Neutrophil (primary cell): Measurements from ENCODE around the gene PID1.

Experiments
- H3K27ac ChIP-seq: fragments of 200-600 bp; sonication (generic); 2 replicates; pipeline ENCODE4 v1.5.1; 2016; ENCODE audit warnings: mild to moderate bottlenecking, moderate library complexity
- H3K27me3 ChIP-seq: fragments of 200-600 bp; sonication (generic); 2 replicates; pipeline ENCODE4 v1.6.0; 2016; ENCODE audit warnings: mild to moderate bottlenecking
- H3K36me3 ChIP-seq: fragments of 200-600 bp; sonication (generic); 2 replicates; pipeline ENCODE4 v1.5.1; 2017
- H3K4me1 ChIP-seq, 2 experiments: fragments of 200-600 bp in 1 of 2; sonication (generic) in 1 of 2; 1 replicate in 1 of 2; 2 replicates in 1 of 2; pipeline versions ENCODE4 v1.5.1 to v1.6.1; 2013 to 2016; ENCODE audit warnings: low read depth in 1 of 2, low read length in 1 of 2, mild to moderate bottlenecking in 1 of 2, moderate library complexity in 1 of 2; ENCODE audit not compliant: control insufficient read depth in 1 of 2, insufficient read depth in 1 of 2
- H3K4me3 ChIP-seq, 2 experiments: fragments of 200-600 bp in 1 of 2; sonication (generic) in 1 of 2; 1 replicate in 1 of 2; 2 replicates in 1 of 2; pipeline ENCODE4 v1.5.1; 2013 to 2016; ENCODE audit warnings: low read depth in 1 of 2, low read length in 1 of 2, mild to moderate bottlenecking in 1 of 2, moderate library complexity in 1 of 2
- H3K9me3 ChIP-seq: fragments of 200-600 bp; sonication (generic); 2 replicates; pipeline ENCODE4 v1.5.1; 2016
- CTCF ChIP-seq: fragments of 200-600 bp; sonication (generic); IDR thresholded peaks from 2 replicates; pipeline ENCODE4 v1.5.1; 2016; ENCODE audit warnings: antibody characterized with exemption

The PID1 gene

GRCh38 chr2:229230911-229231310 lies 40.2 kb downstream of the PID1 start:
- Histone ChIP-seq H3K27ac (no peak overlapping the region), H3K4me1 (no peaks in the 10 kb centered on the region), H3K9me3 (no peaks in the 10 kb centered on the region), H3K4me3 (no peak overlapping the region), H3K36me3 (no peaks in the 10 kb centered on the region), H3K27me3 (no peaks in the 10 kb centered on the region)
- TF ChIP-seq CTCF: no peak

GRCh38 chr2:229230256-229230655 lies 40.8 kb downstream of the PID1 start:
- Histone ChIP-seq H3K36me3 (no peaks in the 10 kb centered on the region), H3K4me1 (no peaks in the 10 kb centered on the region), H3K27ac (no peak overlapping the region), H3K4me3 (no peak overlapping the region), H3K9me3 (no peaks in the 10 kb centered on the region), H3K27me3 (no peaks in the 10 kb centered on the region)
- TF ChIP-seq CTCF: no peak

- no peak for TF ChIP-seq CTCF
Measured at GRCh38 chr2:229226382-229226781, 44.7 kb downstream of the PID1 start.

GRCh38 chr2:229223107-229223506 lies 48.0 kb downstream of the PID1 start:
- no peaks in the 10 kb centered on the region for H3K27me3 ChIP-seq
- TF ChIP-seq CTCF: no peak
- H3K4me3 ChIP-seq: no peak overlapping the region
- no peaks in the 10 kb centered on the region for H3K4me1 ChIP-seq
- H3K9me3 ChIP-seq: no peaks in the 10 kb centered on the region
- H3K27ac ChIP-seq: no peak overlapping the region
- no peaks in the 10 kb centered on the region for H3K36me3 ChIP-seq

More at GRCh38 chr2:229226382-229226781, 44.7 kb downstream of the PID1 start:
- no peak overlapping the region for H3K4me3 ChIP-seq
- no peaks in the 10 kb centered on the region for H3K9me3 ChIP-seq
- no peaks in the 10 kb centered on the region for H3K4me1 ChIP-seq
- H3K36me3 ChIP-seq: no peaks in the 10 kb centered on the region
- no peaks in the 10 kb centered on the region for H3K27me3 ChIP-seq
- no peak overlapping the region for H3K27ac ChIP-seq

GRCh38 chr2:229221641-229222040 lies 49.4 kb downstream of the PID1 start:
- TF ChIP-seq CTCF: no peak
- Histone ChIP-seq H3K36me3 (no peaks in the 10 kb centered on the region), H3K4me3 (no peak overlapping the region), H3K4me1 (no peaks in the 10 kb centered on the region), H3K27me3 (no peaks in the 10 kb centered on the region), H3K27ac (no peak overlapping the region), H3K9me3 (no peaks in the 10 kb centered on the region)

- H3K27ac ChIP-seq: no peak overlapping the region
- no peaks in the 10 kb centered on the region for H3K36me3 ChIP-seq
- TF ChIP-seq CTCF: no peak
- no peaks in the 10 kb centered on the region for H3K4me1 ChIP-seq
- H3K27me3 ChIP-seq: no peaks in the 10 kb centered on the region
- H3K9me3 ChIP-seq: no peaks in the 10 kb centered on the region
- H3K4me3 ChIP-seq: no peak overlapping the region
Measured at GRCh38 chr2:229220254-229220653, 50.8 kb downstream of the PID1 start.
